GM19455 (cell line): ENCODE measurements around the gene SCRN2.
A peak's percentile ranks its signal among the peaks of the same experiment; 100 is the strongest.

Source experiments
- ATAC-seq: cut with Tn5 transposase; IDR thresholded peaks from one replicate; pipeline ENCODE4 v1.9.1; 2021; ENCODE audit not compliant: unreplicated experiment

Gene SCRN2

DNA sequence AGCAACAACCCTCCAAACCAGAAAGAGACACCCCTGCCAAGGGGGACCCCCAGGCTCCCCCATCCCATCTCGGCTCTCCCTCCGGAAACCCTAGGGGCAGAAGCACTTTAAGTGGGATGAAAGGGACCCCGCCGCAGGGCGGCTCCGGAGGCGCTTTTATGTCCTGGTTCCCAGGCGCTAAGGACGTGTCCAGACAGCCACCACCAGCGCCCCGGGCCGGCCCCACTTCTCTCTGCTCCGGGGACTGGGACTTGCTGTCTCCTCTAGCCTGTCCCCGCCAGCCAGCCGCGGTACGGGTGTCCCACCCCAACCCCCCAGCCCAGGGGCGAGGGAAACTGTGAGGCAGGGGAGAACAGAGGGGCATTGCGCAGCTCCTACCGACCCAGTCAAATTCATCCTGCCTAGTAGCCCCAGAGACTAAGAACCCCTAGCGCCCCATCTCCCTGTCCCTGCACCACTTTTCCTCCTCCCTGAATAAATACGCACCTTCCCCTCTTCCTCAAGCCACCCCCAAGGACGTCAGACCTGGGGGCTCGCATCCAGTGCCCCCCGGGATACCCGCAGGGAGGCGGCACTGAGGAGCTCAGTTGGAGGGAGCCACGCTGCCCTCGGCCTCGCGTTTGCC, 5.8 kb upstream of the SCRN2 start:
- no peak for ATAC-seq

- ATAC-seq, result no peak
These were observed 4.6 kb upstream of the SCRN2 start for GRCh38 chr17:47845716-47846075.

DNA sequence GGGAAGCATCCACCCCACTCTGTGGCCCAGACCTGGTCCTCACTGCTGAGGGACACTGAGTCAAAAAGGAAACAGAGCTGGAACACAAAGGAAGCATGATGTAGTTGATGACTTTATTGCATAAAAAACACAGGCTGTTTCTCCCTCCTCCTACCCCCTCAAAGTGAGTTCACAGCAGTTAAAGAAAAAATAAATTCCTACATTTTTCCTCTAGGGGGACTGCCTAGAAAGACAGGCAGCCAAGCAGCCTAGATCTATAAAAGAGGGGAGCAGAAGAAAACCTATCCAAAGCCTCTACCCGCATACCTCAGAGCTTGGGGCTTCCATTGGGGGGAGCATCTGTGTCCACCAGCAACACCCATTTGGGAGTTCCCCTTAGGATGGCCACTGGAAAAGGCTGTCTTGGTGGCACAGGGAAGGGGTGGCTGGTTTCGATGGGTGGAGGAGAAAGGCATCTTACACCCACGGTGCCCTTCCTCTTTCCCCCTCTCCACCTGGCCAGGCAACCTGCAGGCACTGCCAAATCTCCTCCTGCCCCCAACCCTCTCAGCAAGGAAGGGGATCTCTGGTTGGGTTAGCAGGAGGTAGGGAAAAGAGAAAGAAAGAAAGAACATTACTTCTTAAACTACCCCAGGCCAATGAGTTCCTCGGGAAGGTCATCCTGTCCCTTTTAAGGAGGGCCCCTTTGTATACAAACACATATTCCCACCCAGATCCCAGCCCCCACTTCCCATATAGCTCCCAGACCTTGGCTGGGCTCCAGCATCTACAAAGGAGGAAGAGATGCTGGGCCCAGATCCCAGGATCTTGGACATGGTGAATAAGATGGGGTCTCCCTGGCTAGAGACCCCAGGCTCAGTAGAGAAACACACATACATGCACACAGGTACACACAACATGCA, 4.0 kb upstream of the SCRN2 start:
- ATAC-seq, result no peak

DNA sequence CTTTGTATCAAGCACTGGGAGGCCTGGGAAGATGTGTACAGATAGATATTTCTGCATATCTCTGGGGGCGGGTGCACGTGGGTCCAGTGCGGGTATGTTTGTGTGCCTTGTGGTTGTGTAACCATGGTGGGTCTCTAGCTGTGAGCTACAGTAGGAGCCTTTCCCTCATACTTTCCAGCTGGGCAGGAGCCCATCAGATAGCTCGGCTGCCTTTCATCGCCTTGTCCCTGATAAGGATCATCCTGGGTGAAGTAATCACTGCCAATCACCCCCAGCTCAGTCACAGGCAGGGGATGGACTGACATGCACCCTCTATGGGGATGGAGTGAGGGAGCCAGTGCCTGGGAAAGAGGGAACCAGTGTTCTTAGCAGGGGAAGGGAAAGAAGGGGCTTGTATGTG, 3.2 kb upstream of the SCRN2 start:
- ATAC-seq, result no peak

DNA sequence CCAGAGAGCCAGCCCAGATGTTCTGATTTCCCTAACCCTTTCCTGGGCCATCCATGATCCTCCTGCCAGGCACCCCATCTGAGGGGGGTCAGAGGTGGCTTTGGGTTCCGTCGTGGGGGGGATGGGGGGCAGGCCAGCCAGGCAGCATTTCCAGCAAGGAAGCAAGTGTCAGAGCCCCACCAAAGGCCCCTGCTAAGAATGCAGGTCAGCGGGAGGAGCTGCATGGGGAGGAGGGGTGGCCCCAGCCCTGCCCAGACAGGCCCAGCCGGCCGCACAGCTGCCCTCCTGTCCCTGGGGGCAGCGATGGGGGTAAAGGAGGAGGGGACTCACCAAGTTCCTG, 2.3 kb upstream of the SCRN2 start:
- ATAC-seq, result no peak

GRCh38 chr17:47841488-47842291, 617 bp upstream of the SCRN2 start:
- ATAC-seq, result no peak

DNA sequence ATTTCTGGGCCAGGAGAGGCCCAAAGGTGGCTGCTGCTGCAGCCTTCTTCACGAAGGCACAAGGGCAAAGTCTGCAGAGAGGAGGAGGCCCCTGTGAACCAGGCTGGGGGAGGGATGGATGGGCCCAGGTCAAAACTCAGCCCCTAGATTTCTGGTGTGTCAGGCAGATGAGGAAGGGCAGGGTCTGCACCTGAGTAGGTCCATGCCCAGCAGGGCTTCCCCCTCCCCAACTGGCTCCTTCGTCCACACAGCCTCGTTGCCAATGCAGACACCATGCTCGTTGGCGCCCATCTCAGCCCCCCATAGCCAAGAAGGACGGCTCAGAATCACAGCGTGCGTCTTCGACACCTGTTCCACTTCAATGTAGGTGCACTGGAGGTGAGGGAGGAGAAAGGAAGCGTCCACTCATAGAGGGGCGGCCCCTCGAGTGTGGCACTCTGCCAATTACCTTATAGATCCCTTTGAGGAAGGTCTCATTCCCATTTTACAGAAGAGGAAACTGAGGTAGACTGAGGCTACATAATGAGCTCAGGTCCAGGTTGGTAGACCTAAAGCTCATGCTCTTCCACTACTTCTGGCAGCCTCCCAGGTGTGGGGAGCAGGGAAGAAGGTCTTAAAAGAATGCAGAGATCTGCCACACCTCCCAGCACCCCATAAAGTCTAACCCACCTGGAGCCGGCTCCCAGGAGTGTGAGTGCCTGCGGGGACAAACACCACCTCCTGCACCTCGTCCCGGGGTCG, 902 bp downstream of the SCRN2 start:
- no peak for ATAC-seq

GRCh38 chr17:47839071-47839470, 2.0 kb downstream of the SCRN2 start:
- no peak for ATAC-seq

DNA sequence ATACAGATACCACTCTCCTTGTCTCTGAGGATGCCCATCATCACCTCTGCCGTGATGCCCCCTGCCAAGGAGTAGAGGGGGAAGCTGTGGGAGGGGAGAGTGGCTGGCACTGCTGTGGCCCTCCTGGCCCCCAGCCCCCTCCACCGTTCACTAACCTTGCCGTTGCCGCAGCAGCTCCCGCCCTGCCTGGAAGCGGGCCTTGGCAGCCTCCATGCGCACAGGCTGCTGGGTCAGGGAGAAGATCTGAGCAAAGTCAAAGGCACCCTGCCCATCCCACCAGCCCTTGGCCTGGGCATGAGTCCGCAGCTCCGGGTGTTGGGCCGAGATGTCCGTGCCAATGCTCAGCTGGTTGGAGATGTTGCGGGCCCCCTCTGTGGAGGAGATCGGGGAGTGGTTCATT, 2.4 kb downstream of the SCRN2 start:
- ATAC-seq, result no peak

- ATAC-seq, result no peak
These were observed 3.6 kb downstream of the SCRN2 start for GRCh38 chr17:47837401-47838039.

DNA sequence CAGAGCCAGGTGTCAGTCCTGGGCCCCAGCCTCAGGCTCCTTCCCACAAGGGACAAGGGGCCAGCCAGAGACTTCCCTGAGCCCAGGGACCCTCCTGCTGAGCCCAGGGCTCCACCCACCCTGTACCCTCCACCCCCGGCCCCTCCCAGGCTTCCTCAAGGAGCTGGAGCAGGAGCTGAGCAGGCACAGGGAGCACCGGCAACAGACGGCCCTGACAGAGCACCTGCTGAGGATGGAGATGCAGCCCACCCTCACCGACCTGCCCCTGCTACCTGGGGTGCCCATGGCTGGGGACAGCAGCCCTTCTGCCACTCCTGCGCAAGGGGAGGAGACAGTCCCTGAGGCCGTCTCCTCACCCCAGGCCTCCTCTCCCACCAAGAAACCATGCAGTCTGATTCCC, 4.5 kb downstream of the SCRN2 start:
- ATAC-seq, result no peak

DNA sequence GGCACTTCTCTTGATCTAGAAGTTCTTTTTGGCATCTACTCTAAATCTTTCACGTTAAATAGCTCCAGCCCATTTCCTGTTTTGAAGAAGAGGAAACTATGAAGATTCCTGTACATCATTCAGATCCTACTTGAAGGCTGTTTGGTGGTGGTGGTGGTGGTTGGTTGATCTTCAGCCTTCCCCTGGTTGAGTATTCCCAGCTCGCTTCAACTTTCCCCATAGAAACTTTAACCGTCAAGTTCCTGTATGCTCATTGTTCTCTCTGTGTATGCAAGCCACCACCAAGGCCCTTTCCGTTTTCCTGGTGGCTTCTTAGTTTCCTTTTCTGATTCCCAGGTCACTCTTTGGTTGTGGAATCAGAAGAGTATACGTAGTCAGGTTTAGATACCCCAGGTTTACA, 6.3 kb downstream of the SCRN2 start:
- no peak for ATAC-seq

DNA sequence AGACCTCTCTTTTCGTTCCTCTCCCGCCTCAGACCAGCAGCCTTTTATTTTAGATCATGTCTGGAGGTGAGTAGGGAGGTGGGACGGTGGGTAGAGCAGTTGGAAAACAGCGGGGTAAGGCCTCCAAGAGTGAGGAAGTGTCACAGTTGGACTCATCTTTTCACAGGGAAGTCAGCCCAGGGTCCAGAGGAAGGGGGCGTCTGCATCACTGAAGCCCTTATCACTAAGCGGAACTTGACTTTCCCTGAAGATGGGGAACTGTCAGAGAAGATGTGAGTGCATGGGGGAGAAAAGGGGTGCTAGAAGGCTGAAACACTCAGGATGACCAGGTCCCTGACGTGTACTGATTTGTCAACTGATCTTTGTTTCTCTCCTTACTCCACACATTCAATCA, 9.1 kb downstream of the SCRN2 start:
- ATAC-seq, result no peak

DNA sequence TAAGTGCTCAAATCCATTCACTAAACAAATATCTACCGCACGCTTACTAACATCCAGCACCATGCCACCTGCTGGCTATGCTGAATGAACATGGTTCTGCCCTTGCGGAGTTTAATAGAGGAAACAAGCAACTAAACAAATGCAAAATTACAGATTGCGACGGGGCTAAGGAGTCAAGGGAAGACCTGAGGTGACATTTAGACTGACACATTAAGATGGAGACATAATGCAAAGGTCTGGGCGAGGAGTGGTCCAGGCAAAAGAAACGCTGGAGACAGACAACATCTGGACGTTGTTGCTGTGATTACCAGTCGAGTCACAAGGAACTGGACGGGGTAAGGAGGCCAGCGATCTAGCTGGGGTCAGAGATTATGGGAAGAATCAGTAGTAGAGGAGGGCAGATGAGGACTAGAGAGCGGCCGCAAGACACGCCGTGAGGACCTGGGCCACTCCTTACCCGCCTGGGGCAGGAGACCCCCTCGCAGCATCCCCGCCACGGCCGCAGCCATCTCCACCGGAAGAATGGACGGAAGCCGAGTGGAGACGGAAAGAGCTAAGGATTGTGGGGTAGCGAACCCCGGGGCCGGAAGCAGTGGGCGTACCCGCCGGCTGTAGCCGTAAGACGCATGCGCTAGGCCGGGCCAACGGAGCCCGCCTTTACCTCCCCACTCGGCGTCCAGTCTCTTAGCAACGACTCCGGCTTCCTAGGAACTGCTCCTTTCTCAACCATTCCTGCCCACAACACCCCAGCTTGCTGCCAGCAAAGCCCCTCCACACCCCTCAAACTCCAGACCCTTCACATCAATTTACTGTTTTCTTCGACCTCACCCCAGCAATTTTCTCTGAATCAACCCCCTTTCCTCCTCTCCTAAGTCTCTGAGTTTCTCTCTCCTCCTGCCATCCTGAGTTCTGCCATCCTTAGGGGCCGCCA, 9.8 kb downstream of the SCRN2 start, which contains the start of the genes LRRC46 and MRPL10:
Gene LRRC46 (plus strand): TSS at position 668 of the 931 bp plus-strand sequence. CDS start 320 bp downstream, outside the sequence.
Gene MRPL10 (minus strand): TSS at position 539 of the 931 bp plus-strand sequence. CDS start 30 bp downstream, at position 509.
- ATAC-seq, result peak; percentile 80

GRCh38 chr17:47830396-47831002, 10.6 kb downstream of the SCRN2 start:
- no peak for ATAC-seq

DNA sequence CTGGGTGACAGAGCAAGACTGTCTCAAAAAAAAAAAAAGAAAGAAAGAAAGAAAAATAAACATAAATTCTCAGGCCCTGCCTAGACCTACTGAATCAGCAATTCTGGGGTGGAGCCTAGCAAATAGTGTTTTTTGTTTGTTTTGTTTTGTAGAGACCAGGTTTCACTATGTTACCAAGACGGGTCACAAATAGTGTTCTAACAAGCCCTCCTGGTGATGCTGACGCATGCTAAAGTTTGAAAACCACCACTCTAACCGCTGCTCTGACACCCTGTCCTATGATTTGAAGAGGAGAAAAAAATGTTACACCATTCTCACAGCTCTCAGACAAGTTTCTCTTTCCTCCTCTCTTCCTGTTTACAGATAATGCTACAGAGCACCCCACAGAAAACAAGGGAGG, 11.2 kb downstream of the SCRN2 start:
- no peak for ATAC-seq

DNA sequence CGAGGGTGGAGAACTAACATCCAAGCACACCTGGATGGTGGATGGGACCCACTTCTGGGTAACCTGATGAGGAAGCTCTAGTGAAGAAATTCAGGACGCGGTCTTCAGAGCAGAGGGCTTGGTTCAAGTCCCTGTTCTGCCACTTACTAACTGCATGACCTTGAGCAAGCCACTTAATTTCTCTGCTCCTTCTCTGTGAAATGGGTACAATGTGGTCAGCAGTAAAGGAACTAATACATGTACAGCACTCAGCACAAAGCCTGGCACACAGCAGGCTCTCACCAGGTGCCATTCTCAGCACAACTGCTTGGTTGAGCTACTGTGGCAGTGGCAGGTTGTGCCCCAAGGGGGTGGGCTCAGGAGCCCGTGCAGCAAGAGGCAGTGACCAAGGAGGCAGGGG, 17.6 kb downstream of the SCRN2 start:
- no peak for ATAC-seq

DNA sequence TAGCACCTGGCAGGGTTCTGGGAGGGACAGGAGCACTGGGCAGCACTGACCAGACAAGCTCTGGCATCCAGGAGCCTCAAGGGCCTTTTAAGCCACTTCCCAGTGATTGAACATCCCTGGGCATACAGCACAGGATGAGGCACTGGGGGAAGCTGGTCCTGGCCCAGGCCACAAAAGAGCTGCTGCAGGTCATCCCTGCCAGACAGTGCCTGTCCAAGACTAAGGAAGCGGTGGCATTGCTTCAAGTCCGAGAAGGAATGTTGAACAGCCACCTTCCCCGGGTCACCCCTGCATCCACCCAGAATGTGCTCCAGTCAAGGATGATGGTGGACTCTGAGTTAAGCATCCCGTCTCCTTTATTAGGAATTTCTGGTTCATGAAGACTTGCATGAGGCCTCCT, 18.3 kb downstream of the SCRN2 start:
- no peak for ATAC-seq
